Kidney epithelial cell (primary cell): Measurements from ENCODE around the gene NDUFS4. TPM values are rescaled to one million over a fixed set of nuclear protein-coding genes. Genes with fewer than 3 reads are reported as not detected.
"Not testable (repeated sequence)": the region's sequence is repeated elsewhere in the genome, so short reads cannot be mapped to it uniquely, and the experiment has no call there.

ENCODE experiments used
- DNase-seq: peaks from one replicate; pipeline ENCODE4 v3.0.0-alpha.2; 2010; ENCODE audit warnings: low read depth
- H3K27me3 ChIP-seq: 2 replicates; pipeline ENCODE4 v1.6.0; 2011; ENCODE audit warnings: low read length; ENCODE audit not compliant: control insufficient read depth, insufficient read depth
- H3K36me3 ChIP-seq: 2 replicates; pipeline ENCODE4 v1.5.1; 2011; ENCODE audit warnings: low read length; ENCODE audit not compliant: control insufficient read depth, insufficient read depth
- H3K4me3 ChIP-seq: 2 replicates; pipeline ENCODE4 v1.5.1; 2011; ENCODE audit warnings: low read depth, mild to moderate bottlenecking, control low read depth, low read length
- total RNA-seq: library from RNA; depleted of rRNA; stranded (reverse); fragments of >200 nt; gene quantifications from 2 replicates; pipeline ENCODE4 v1.2.3, GENCODE V29; 2015
- TF ChIP-seq, protein P1 (sequence below): IDR thresholded peaks from 2 replicates; pipeline ENCODE4 v1.5.1; 2011; ENCODE audit warnings: mild to moderate bottlenecking, moderate library complexity, low read length, control low read depth, inconsistent platforms; ENCODE audit not compliant: insufficient read depth, poor library complexity, severe bottlenecking

The NDUFS4 gene
- total RNA-seq, 1 donor from 2014 or later, result 135 TPM

DNA sequence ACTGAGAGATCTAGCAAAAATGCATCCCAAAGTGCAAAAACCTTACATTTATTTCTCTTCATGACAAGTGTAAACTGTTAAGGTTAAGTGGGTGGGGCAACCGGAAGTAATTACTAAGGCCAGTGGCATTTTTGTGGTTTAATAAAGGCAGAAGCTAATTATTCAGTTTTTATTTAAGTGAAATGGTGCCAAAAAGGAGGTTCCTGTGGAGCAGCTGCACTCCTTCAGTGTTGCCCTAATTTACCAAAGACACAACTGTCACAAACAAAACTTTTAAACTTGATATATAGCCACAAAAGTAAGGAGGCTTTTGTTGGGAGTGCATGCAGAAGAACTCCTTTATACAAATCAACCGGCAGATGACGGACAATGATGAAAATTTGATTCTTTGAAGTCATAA, 81.6 kb downstream of the NDUFS4 start:
- H3K36me3 ChIP-seq, result no peaks in the 10 kb centered on the region
- no peak for DNase-seq
- no peaks in the 10 kb centered on the region for H3K27me3 ChIP-seq
- TF ChIP-seq, protein P1, sequence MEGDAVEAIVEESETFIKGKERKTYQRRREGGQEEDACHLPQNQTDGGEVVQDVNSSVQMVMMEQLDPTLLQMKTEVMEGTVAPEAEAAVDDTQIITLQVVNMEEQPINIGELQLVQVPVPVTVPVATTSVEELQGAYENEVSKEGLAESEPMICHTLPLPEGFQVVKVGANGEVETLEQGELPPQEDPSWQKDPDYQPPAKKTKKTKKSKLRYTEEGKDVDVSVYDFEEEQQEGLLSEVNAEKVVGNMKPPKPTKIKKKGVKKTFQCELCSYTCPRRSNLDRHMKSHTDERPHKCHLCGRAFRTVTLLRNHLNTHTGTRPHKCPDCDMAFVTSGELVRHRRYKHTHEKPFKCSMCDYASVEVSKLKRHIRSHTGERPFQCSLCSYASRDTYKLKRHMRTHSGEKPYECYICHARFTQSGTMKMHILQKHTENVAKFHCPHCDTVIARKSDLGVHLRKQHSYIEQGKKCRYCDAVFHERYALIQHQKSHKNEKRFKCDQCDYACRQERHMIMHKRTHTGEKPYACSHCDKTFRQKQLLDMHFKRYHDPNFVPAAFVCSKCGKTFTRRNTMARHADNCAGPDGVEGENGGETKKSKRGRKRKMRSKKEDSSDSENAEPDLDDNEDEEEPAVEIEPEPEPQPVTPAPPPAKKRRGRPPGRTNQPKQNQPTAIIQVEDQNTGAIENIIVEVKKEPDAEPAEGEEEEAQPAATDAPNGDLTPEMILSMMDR, result no peak
- no peak overlapping the region for H3K4me3 ChIP-seq

DNA sequence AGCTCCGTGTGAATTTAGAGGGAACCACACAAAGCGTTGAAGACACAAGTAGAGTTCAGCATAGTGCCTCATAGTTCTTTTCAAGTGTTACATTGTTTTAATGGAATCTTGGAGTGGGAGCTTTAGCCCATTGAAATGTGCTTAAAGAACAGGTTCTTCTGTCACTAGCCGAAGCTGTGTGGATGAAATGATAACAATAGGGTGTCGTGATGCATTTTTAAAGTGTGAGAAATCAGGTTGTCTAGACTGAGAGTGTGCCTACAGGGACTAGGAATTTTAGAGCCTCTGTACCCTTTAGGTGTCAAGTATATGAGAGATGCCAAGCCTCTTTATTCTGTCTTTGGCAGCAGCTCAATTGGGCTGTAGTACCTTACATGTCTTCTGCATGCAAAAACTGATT, 83.0 kb downstream of the NDUFS4 start:
- Histone ChIP-seq H3K27me3 (no peaks in the 10 kb centered on the region), H3K36me3 (no peaks in the 10 kb centered on the region), H3K4me3 (no peak overlapping the region)
- no peak for DNase-seq
- TF ChIP-seq, protein P1, result no peak

DNA sequence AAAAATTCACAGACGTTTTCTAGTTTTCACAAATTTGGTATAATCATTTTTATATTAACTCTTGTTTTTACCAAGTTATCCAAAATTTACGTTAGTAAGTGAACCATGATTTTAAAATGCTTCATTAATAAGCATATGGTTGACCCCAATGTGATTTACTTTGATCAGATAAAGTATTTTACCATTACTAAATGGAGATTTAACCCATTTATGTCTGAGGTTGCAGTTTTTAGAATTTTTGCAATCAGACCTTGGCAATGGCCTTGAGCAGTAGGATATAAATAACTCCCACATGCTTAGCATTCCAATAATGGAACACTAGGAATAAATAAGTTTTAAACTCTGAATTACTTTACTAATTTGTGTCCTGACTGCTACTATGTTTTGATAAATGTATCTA, 84.6 kb downstream of the NDUFS4 start:
- H3K27me3 ChIP-seq, result no peaks in the 10 kb centered on the region
- no peak overlapping the region for H3K4me3 ChIP-seq
- no peaks in the 10 kb centered on the region for H3K36me3 ChIP-seq
- TF ChIP-seq, protein P1, result no peak
- DNase-seq, result no peak

DNA sequence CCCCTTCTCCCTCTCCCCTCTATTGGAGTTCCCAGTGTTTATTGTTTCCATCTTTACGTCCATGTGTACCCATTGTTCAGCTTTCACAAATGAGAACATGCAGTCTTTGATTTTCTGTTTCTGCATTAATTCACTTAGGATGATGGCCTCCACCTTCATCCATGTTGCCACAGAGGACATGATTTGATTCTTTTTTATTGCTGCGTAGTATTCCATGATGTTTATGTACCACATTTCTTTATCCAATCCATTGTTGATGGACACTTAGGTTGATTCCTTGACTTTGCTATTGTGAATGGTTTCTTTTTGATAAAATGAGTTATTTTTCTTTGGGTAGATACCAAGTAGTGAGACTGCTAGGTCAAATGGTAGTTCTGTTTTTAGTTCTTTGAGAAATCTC, 88.9 kb downstream of the NDUFS4 start:
- no peaks in the 10 kb centered on the region for H3K27me3 ChIP-seq
- H3K36me3 ChIP-seq, result no peaks in the 10 kb centered on the region
- DNase-seq, result no peak
- H3K4me3 ChIP-seq, result no peak overlapping the region
- TF ChIP-seq, protein P1, result no peak

DNA sequence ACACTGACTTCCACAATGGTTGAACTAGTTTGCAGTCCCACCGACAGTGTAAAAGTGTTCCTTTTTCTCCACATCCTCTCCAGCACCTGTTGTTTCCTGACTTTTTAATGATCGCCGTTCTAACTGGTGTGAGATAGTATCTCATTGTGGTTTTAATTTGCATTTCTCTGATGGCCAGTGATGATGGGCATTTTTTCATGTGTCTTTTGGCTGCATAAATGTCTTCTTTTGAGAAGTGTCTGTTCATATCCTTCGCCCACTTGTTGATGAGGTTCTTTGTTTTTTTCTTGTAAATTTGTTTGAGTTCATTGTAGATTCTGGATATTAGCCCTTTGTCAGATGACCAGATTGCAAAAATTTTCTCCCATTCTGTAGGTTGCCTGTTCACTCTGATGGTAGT, 100.1 kb downstream of the NDUFS4 start:
- not testable (repeated sequence) for DNase-seq, H3K4me3 ChIP-seq, H3K36me3 ChIP-seq, H3K27me3 ChIP-seq

DNA sequence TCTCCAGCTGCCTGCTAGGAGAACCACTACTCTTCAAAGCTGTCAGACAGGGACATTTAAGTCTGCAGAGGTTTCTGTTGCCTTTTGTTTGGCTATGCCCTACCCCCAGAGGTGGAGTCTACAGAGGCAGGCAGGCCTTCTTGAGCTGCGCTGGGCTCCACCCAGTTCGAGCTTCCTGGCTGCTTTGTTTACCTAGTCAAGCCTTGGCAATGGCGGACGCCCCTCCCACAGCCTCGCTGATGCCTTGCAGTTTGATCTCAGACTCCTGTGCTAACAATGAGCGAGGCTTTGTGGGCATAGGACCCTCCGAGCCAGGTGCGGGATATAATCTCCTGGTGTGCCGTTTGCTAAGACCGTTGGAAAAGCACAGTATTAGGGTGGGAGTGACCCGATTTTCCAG, 104.9 kb downstream of the NDUFS4 start:
- not testable (repeated sequence) for H3K27me3 ChIP-seq, H3K36me3 ChIP-seq

DNA sequence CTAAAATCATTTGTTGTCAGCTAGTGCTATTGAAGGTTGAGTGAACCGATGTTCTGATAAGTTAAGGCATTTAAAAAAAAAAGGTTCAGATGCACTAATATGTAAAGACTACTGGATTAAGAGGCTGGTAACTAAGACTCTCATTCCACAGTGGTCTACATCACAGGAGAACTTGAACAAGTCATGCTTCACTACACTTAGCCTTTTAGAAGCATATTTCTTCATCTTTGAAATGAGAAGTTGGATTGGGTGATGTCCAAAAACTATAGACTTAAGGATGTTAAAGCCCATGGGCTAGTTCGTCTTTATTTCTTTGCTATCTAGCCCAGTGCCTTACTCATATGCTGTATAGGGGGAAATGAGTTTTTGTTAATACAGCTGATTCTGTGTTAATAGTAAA, 107.2 kb downstream of the NDUFS4 start:
- no peaks in the 10 kb centered on the region for H3K27me3 ChIP-seq
- no peak for DNase-seq
- TF ChIP-seq, protein P1, result no peak
- no peak overlapping the region for H3K4me3 ChIP-seq
- H3K36me3 ChIP-seq, result no peaks in the 10 kb centered on the region

More for the DNA sequence above, 104.9 kb downstream of the NDUFS4 start:
- not testable (repeated sequence) for H3K4me3 ChIP-seq, DNase-seq
